GM12878 (cell line): ENCODE measurements around the gene CDH8. TPM values are rescaled to one million over a fixed set of nuclear protein-coding genes. Genes with fewer than 3 reads are reported as not detected.

Experiments
- ATAC-seq: fragments of 200-7000 bp; cut with Tn5 transposase; 3 replicates; pipeline ENCODE4 v1.9.1; 2020; ENCODE audit warnings: mild to moderate bottlenecking, moderate library complexity
- BruUV-seq: library from RNA; stranded (reverse); fragments of 400-500 nt; replicated peaks from 2 replicates; lab custom pipeline; 2021; lab: Mats Ljungman, UMichigan
- CTCF ChIA-PET: fragments of 300-600 bp; sonication (Branson Sonifier 250); formaldehyde crosslinking; extraction: SDS; loops from one replicate; lab custom pipeline; 2021; ENCODE audit warnings: inconsistent platforms; lab: Yijun Ruan, JAX
- POLR2A ChIA-PET: fragments of 350-600 bp; formaldehyde crosslinking; extraction: SDS; loops from one replicate; lab custom pipeline; 2021; ENCODE audit warnings: inconsistent platforms; lab: Charles Lee
- RAD21 ChIA-PET: fragments of 300-600 bp; sonication (Branson Sonifier 250); formaldehyde crosslinking; loops from one replicate; lab custom pipeline; 2023; ENCODE audit warnings: antibody characterized with exemption; ENCODE audit not compliant: unreplicated experiment; lab: Charles Lee
- SMC1A ChIA-PET: fragments of 300-600 bp; sonication (Branson Sonifier 250); formaldehyde crosslinking; loops from one replicate; lab custom pipeline; 2023; ENCODE audit not compliant: unreplicated experiment, uncharacterized antibody; lab: Charles Lee
- DNase-seq: peaks from one replicate; pipeline ENCODE4 v3.0.0-alpha.2; 2011; ENCODE audit warnings: low read depth, low spot score
- FAIRE-seq: peaks from 3 replicates; lab custom pipeline; 2011; peaks lifted over from hg19 to GRCh38; lab: Jason Lieb, UNC
- H2AFZ ChIP-seq: 2 replicates; pipeline ENCODE4 v1.6.0; 2011; ENCODE audit warnings: low read depth, low read length, control low read depth; ENCODE audit not compliant: control insufficient read depth
- H3K27ac ChIP-seq: 2 replicates; pipeline ENCODE4 v1.5.1; 2011; ENCODE audit warnings: control low read depth; ENCODE audit not compliant: control insufficient read depth, insufficient read depth
- H3K27me3 ChIP-seq, 2 experiments: replicated peaks in 1 of 2; 2 replicates each; pipeline versions ENCODE4 v1.6.0 to v1.6.1; 2011; ENCODE audit warnings: low read length in 1 of 2; ENCODE audit not compliant: control insufficient read depth in 2 of 2, insufficient read depth in 2 of 2
- H3K36me3 ChIP-seq, 2 experiments: 2 replicates each; pipeline ENCODE4 v1.5.1; 2011; ENCODE audit warnings: low read length in 1 of 2; ENCODE audit not compliant: control insufficient read depth in 2 of 2, insufficient read depth in 2 of 2
- H3K4me1 ChIP-seq: 2 replicates; pipeline ENCODE4 v1.6.1; 2011; ENCODE audit warnings: mild to moderate bottlenecking, low read length, moderate library complexity, mixed read lengths; ENCODE audit not compliant: control insufficient read depth, insufficient read depth
- H3K4me2 ChIP-seq: 2 replicates; pipeline ENCODE4 v1.6.0; 2011; ENCODE audit warnings: control low read depth; ENCODE audit not compliant: control insufficient read depth, insufficient read depth
- H3K4me3 ChIP-seq: fragments of 200-600 bp; sonication (generic); 2 replicates; pipeline ENCODE4 v1.5.1; 2016
- H3K79me2 ChIP-seq: 2 replicates; pipeline ENCODE4 v1.6.0; 2011; ENCODE audit warnings: low read length; ENCODE audit not compliant: control insufficient read depth, insufficient read depth
- H3K9ac ChIP-seq: 2 replicates; pipeline ENCODE4 v1.8.0; 2011; ENCODE audit warnings: low read length, control low read depth, mixed read lengths; ENCODE audit not compliant: control insufficient read depth, insufficient read depth
- H3K9me3 ChIP-seq: replicated peaks from 3 replicates; pipeline ENCODE4 v1.5.1; 2011; ENCODE audit warnings: mild to moderate bottlenecking, low read length; ENCODE audit not compliant: control insufficient read depth, insufficient read depth
- H4K20me1 ChIP-seq: 2 replicates; pipeline ENCODE4 v1.6.0; 2011; ENCODE audit not compliant: control insufficient read depth, insufficient read depth
- ATF7 ChIP-seq: fragments of 450-650 bp; IDR thresholded peaks from 2 replicates; pipeline ENCODE4 v1.6.1; 2016; ENCODE audit warnings: low read depth, mild to moderate bottlenecking
- BMI1 ChIP-seq: fragments of 450-650 bp; IDR thresholded peaks from 2 replicates; pipeline ENCODE4 v1.6.1; 2016; ENCODE audit warnings: mild to moderate bottlenecking, moderate library complexity, borderline replicate concordance
- CBX3 ChIP-seq: fragments of 200-600 bp; sonication (generic); IDR thresholded peaks from 2 replicates; pipeline ENCODE4 v1.6.1; 2016; ENCODE audit warnings: low read depth, borderline replicate concordance
- DPF2 ChIP-seq: fragments of 450-650 bp; IDR thresholded peaks from 2 replicates; pipeline ENCODE4 v1.6.1; 2017; ENCODE audit warnings: mild to moderate bottlenecking
- HDAC2 ChIP-seq: fragments of 200-600 bp; sonication (generic); IDR thresholded peaks from 2 replicates; pipeline ENCODE4 v1.6.1; 2017
- NFXL1 ChIP-seq: fragments of 450-650 bp; IDR thresholded peaks from 2 replicates; pipeline ENCODE4 v1.6.1; 2017; ENCODE audit warnings: antibody characterized with exemption, mild to moderate bottlenecking, borderline replicate concordance
- SPI1 ChIP-seq: IDR thresholded peaks from 2 replicates; pipeline ENCODE4 v1.6.1; 2011; ENCODE audit warnings: low read depth, mild to moderate bottlenecking, low read length, moderate library complexity, borderline replicate concordance; ENCODE audit not compliant: insufficient read depth
- TCF12 ChIP-seq: IDR thresholded peaks from 2 replicates; pipeline ENCODE4 v1.6.1; 2011; ENCODE audit warnings: low read depth, mild to moderate bottlenecking, low read length
- WGBS: methylation state at CpG from one replicate; pipeline ENCODE4 v1.1.6; 2016; ENCODE audit warnings: low lambda C conversion rate; ENCODE audit not compliant: insufficient replicate concordance, insufficient coverage; ENCODE audit errors: missing lambda C conversion rate; 5-methylcytosine and 5-hydroxymethylcytosine counted together
- in situ Hi-C: fragments of 300-500 bp; cut with MboI; formaldehyde crosslinking; loops from 9 replicates; pipeline ENCODE4 v1.14.3; 2018; ENCODE audit warnings: mixed read lengths
- intact Hi-C: fragments of 100-400 bp; cut with micrococcal nuclease; formaldehyde crosslinking; loops from one replicate; pipeline ENCODE4 v1.14.2; 2022; ENCODE audit not compliant: unreplicated experiment
- polyA plus RNA-seq, 11 experiments: library from polyadenylated mRNA; depleted of rRNA in 4 of 11; unstranded in 6 of 11; stranded (reverse) in 5 of 11; fragments of >200 nt; fragmentation: Nextera tagmentation in 4 of 11; fragmentation: Illumina TruSeq in 1 of 11; extraction: Ambion mirVana in 4 of 11; extraction: Trizol in 1 of 11; gene quantifications; 1 replicate in 1 of 11; 2 replicates in 10 of 11; pipeline versions ENCODE4 v1.2.1 to v1.2.3, GENCODE V29; 2011 to 2016; ENCODE audit warnings: inconsistent platforms in 2 of 11, missing spikeins in 2 of 11, low read depth in 1 of 11
- total RNA-seq, 4 experiments: library from RNA; depleted of rRNA in 3 of 4; stranded (reverse); fragments of >200 nt in 3 of 4; fragmentation: Illumina TruSeq in 1 of 4; extraction: Trizol in 1 of 4; gene quantifications; 2 replicates each; pipeline versions ENCODE4 v1.2.1 to v1.2.3, GENCODE V29; 2013 to 2021

The CDH8 gene
- total and polyA plus RNA-seq, 10 of the 15 experiments (the other 5 are each of a cell fraction or from before 2014, with no cell fraction given), result 0.13 to 0.68 (median 0.25) TPM; not detected in 3

DNA sequence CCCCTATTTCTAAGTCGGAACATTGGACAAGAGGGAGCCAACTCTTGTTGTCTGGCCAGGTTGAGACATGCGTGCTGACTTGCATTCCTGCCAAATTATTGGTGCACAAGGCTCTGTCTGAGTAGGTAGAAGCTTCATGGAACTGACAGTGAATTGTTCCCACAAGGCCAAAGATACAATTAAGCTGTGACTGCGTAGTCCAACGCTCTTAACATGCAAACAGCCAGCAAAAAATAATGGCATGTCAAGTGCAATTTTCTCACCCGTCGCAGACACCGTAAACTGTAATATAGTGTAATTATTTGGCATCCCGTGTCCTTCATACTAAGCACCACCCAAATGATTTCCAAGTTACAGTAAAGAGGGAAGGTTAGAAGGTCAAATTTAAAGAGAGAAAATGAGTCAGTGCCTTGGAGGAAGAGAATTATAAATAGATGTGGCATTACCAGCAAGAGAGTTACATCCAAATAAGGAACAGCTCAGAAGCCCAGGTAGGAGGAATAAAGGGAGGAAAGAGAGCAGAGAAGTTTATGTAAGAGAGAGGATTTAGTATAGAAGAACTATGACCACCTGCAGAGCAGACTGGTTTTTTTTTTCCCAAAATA lies 21.8 kb downstream of the CDH8 start:
- Histone ChIP-seq H3K9ac (no peak overlapping the region), H3K4me2 (no peak overlapping the region), H3K4me3 (no peak overlapping the region), H2AFZ (no peak overlapping the region), H3K79me2 (no peaks in the 10 kb centered on the region), H3K36me3 (no peaks in the 10 kb centered on the region), H4K20me1 (no peaks in the 10 kb centered on the region), H3K9me3 (no peaks in the 10 kb centered on the region), H3K27me3 (no peaks in the 10 kb centered on the region), H3K4me1 (no peaks in the 10 kb centered on the region), H3K27ac (no peak overlapping the region)
- BruUV-seq, result no TSS peak
- no peak for ATAC-seq
- ChIA-PET POLR2A (no interaction called here), RAD21 (no interaction called here), CTCF (interaction anchor here (0.7 to 1.4 kb wide), 2 partner anchors 28 to 42 kb away, joined by 3 read pairs; no protein-coding TSS in a partner anchor), SMC1A (interaction anchor here (1.0 kb wide), 1 partner anchor 40 kb away, joined by 3 read pairs; no protein-coding TSS in a partner anchor)
- no peak for FAIRE-seq
- 45% methylated on average over 8 of the region's 8 CpGs for WGBS
- TF ChIP-seq TCF12 (no peak), HDAC2 (no peak), SPI1 (no peak), ATF7 (no peak), CBX3 (no peak), NFXL1 (no peak)
- intact Hi-C loops (no loop called here), in situ Hi-C loops (no loop called here)
- DNase-seq, result no peak

DNA sequence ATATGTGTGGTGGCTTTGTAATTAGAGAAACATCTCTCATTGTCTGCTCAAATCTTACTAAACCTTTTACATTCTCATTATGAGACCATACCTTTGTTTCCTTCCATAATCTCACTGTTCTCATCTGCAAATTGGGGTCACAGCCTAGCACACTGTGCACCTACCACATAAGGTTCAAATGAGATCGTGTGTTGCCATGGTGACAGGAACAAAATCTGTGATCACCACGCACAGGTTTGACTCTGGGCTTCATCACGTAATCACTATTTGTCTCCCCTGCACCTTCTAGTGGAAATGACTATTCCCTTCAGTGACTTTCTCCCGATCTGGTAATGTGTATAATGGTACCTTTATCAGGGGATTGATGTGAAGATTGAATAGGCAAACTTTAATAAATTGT lies 26.1 kb downstream of the CDH8 start:
- H4K20me1 ChIP-seq, result no peaks in the 10 kb centered on the region
- in situ Hi-C loops (no loop called here), intact Hi-C loops (no loop called here)
- no peaks in the 10 kb centered on the region for H3K79me2 ChIP-seq
- RAD21 ChIA-PET, result no interaction called here
- BruUV-seq, result no TSS peak
- POLR2A ChIA-PET, result no interaction called here
- TF ChIP-seq DPF2 (no peak), BMI1 (peak; percentile 39; the same call in 1 of the 2 replicates)
- TF ChIP-seq, all 136 proteins: peak for 1
- no peak overlapping the region for H3K9ac ChIP-seq
- no peaks in the 10 kb centered on the region for H3K36me3 ChIP-seq
- FAIRE-seq (no peak), DNase-seq (no peak), ATAC-seq (no peak)
- no peaks in the 10 kb centered on the region for H3K27me3 ChIP-seq
- no peaks in the 10 kb centered on the region for H3K9me3 ChIP-seq
- 30% methylated on average over 4 of the region's 4 CpGs for WGBS
- no peak overlapping the region for H3K4me3 ChIP-seq
- H3K27ac ChIP-seq, result no peak overlapping the region
- no peaks in the 10 kb centered on the region for H3K4me1 ChIP-seq
- ChIA-PET CTCF (no interaction called here), SMC1A (no interaction called here)
- no peak overlapping the region for H3K4me2 ChIP-seq
- no peak overlapping the region for H2AFZ ChIP-seq
